WTC11 (cell line): ENCODE results near the gene RAMACL. TPM values are rescaled to one million over a fixed set of nuclear protein-coding genes. Genes with fewer than 3 reads are reported as not detected.

Source experiments
- ATAC-seq: fragments of 200-7000 bp; cut with Tn5 transposase; 2 replicates; pipeline ENCODE4 v1.10.0; 2021; ENCODE audit warnings: mild to moderate bottlenecking, moderate library complexity
- CTCF ChIA-PET: fragments of 300-600 bp; sonication (Branson Sonifier 250); formaldehyde crosslinking; loops from one replicate; lab custom pipeline; 2021; ENCODE audit warnings: antibody characterized with exemption; lab: Charles Lee
- POLR2A ChIA-PET: fragments of 350-600 bp; sonication (Branson Sonifier 250); formaldehyde crosslinking; loops from one replicate; lab custom pipeline; 2021; ENCODE audit warnings: antibody characterized with exemption; lab: Charles Lee
- DNase-seq: peaks from one replicate; pipeline ENCODE4 v3.0.0; 2021; ENCODE audit warnings: low spot score
- H3K27ac Mint-ChIP-seq: 2 replicates; pipeline ENCODE4 v1.8.0; 2021; ENCODE audit warnings: mixed read lengths
- H3K27me3 Mint-ChIP-seq: 2 replicates; pipeline ENCODE4 v1.8.0; 2021; ENCODE audit warnings: low read depth, mild to moderate bottlenecking, moderate library complexity, mixed read lengths
- H3K36me3 Mint-ChIP-seq: 2 replicates; pipeline ENCODE4 v1.8.0; 2021; ENCODE audit warnings: mixed read lengths
- H3K4me1 Mint-ChIP-seq: 2 replicates; pipeline ENCODE4 v1.8.0; 2022; ENCODE audit warnings: mixed read lengths
- H3K4me3 Mint-ChIP-seq: 2 replicates; pipeline ENCODE4 v1.8.0; 2021; ENCODE audit warnings: mild to moderate bottlenecking, moderate library complexity, mixed read lengths
- H3K9me3 Mint-ChIP-seq: 2 replicates; pipeline ENCODE4 v1.8.0; 2021; ENCODE audit warnings: mixed read lengths
- ETV6 ChIP-seq: sonication (generic); formaldehyde crosslinking; IDR thresholded peaks from 2 replicates; pipeline ENCODE4 v1.8.1; 2022; ENCODE audit warnings: mild to moderate bottlenecking, missing genetic modification reagents
- FOXJ3 ChIP-seq: sonication (generic); formaldehyde crosslinking; IDR thresholded peaks from 2 replicates; pipeline ENCODE4 v1.9.0; 2021; ENCODE audit warnings: missing genetic modification reagents, mild to moderate bottlenecking, borderline replicate concordance
- FOXK1 ChIP-seq: sonication (generic); formaldehyde crosslinking; IDR thresholded peaks from 2 replicates; pipeline ENCODE4 v1.8.0; 2022; ENCODE audit warnings: mild to moderate bottlenecking, moderate library complexity, missing genetic modification reagents
- GRHL2 ChIP-seq: fragments of 250-450 bp; sonication (Bioruptor Pico); IDR thresholded peaks from 2 replicates; pipeline ENCODE4 v1.8.0; 2022; ENCODE audit warnings: mild to moderate bottlenecking, moderate library complexity; ENCODE audit not compliant: insufficient replicate concordance, severe bottlenecking
- HMGA2 ChIP-seq: fragments of 250-450 bp; sonication (Bioruptor Pico); IDR thresholded peaks from 2 replicates; pipeline ENCODE4 v1.4.0; 2021; ENCODE audit warnings: mild to moderate bottlenecking, moderate library complexity
- NFE2L1 ChIP-seq: sonication (generic); formaldehyde crosslinking; IDR thresholded peaks from 2 replicates; pipeline ENCODE4 v1.8.1; 2023; ENCODE audit warnings: missing genetic modification reagents
- NFYB ChIP-seq: sonication (generic); formaldehyde crosslinking; conservative IDR thresholded peaks from 2 replicates; pipeline ENCODE4 v1.8.0; 2022; ENCODE audit warnings: low read depth, missing genetic modification reagents
- NR1H2 ChIP-seq: sonication (generic); formaldehyde crosslinking; IDR thresholded peaks from 2 replicates; pipeline ENCODE4 v1.9.0; 2021; ENCODE audit warnings: mild to moderate bottlenecking, moderate library complexity, missing genetic modification reagents
- OVOL2 ChIP-seq: fragments of 250-450 bp; sonication (Bioruptor Pico); IDR thresholded peaks from 2 replicates; pipeline ENCODE4 v1.9.0; 2021; ENCODE audit warnings: mild to moderate bottlenecking, borderline replicate concordance
- SMAD3 ChIP-seq: sonication (generic); formaldehyde crosslinking; IDR thresholded peaks from 2 replicates; pipeline ENCODE4 v1.8.0; 2022; ENCODE audit warnings: missing genetic modification reagents, mild to moderate bottlenecking, borderline replicate concordance
- SOX15 ChIP-seq: fragments of 250-450 bp; sonication (Bioruptor Pico); IDR thresholded peaks from 2 replicates; pipeline ENCODE4 v1.9.0; 2021; ENCODE audit warnings: mild to moderate bottlenecking
- SP1 ChIP-seq: sonication (generic); formaldehyde crosslinking; conservative IDR thresholded peaks from 2 replicates; pipeline ENCODE4 v1.8.1; 2022; ENCODE audit warnings: missing genetic modification reagents
- TEAD1 ChIP-seq: sonication (generic); formaldehyde crosslinking; IDR thresholded peaks from 2 replicates; pipeline ENCODE4 v1.8.0; 2022; ENCODE audit warnings: mild to moderate bottlenecking, missing genetic modification reagents
- ZBTB21 ChIP-seq: sonication (generic); formaldehyde crosslinking; IDR thresholded peaks from 2 replicates; pipeline ENCODE4 v1.8.1; 2023; ENCODE audit warnings: mild to moderate bottlenecking, missing genetic modification reagents, borderline replicate concordance
- ZNF396 ChIP-seq: fragments of 250-450 bp; sonication (Bioruptor Pico); IDR thresholded peaks from 2 replicates; pipeline ENCODE4 v1.8.0; 2021; ENCODE audit warnings: mild to moderate bottlenecking, moderate library complexity, borderline replicate concordance
- ZNF423 ChIP-seq: fragments of 250-450 bp; sonication (Bioruptor Pico); IDR thresholded peaks from 2 replicates; pipeline ENCODE4 v2.1.2; 2022; ENCODE audit warnings: mild to moderate bottlenecking, moderate library complexity
- total RNA-seq: library from RNA; stranded (reverse); gene quantifications from 3 replicates; pipeline ENCODE4 v1.2.3, GENCODE V29; 2021
- TF ChIP-seq, protein P1 (sequence below): sonication (generic); formaldehyde crosslinking; IDR thresholded peaks from 2 replicates; pipeline ENCODE4 v1.8.0; 2022; ENCODE audit warnings: missing genetic modification reagents
- TF ChIP-seq, protein P2 (sequence below): sonication (generic); formaldehyde crosslinking; IDR thresholded peaks from 2 replicates; pipeline ENCODE4 v1.8.1; 2023; ENCODE audit warnings: mild to moderate bottlenecking, missing genetic modification reagents
- TF ChIP-seq, protein P3 (sequence below): fragments of 200-600 bp; IDR thresholded peaks from 2 replicates; pipeline ENCODE4 v1.8.0; 2022; ENCODE audit warnings: antibody characterized with exemption
- TF ChIP-seq, protein P4 (sequence below): sonication (generic); formaldehyde crosslinking; IDR thresholded peaks from 2 replicates; pipeline ENCODE4 v1.8.0; 2022; ENCODE audit warnings: mild to moderate bottlenecking, missing genetic modification reagents
- TF ChIP-seq, protein P5 (sequence below): sonication (generic); formaldehyde crosslinking; IDR thresholded peaks from 2 replicates; pipeline ENCODE4 v1.8.0; 2022; ENCODE audit warnings: mild to moderate bottlenecking, missing genetic modification reagents
- TF ChIP-seq, protein P6 (sequence below): sonication (generic); formaldehyde crosslinking; IDR thresholded peaks from 2 replicates; pipeline ENCODE4 v1.8.0; 2023; ENCODE audit warnings: missing genetic modification reagents, mild to moderate bottlenecking, borderline replicate concordance
- TF ChIP-seq, protein P7 (sequence below): fragments of 250-450 bp; sonication (Bioruptor Pico); IDR thresholded peaks from 2 replicates; pipeline ENCODE4 v1.9.0; 2021; ENCODE audit warnings: mild to moderate bottlenecking

RAMACL gene
- total RNA-seq, 1 experiment from 2014 or later: 0.79 TPM

DNA sequence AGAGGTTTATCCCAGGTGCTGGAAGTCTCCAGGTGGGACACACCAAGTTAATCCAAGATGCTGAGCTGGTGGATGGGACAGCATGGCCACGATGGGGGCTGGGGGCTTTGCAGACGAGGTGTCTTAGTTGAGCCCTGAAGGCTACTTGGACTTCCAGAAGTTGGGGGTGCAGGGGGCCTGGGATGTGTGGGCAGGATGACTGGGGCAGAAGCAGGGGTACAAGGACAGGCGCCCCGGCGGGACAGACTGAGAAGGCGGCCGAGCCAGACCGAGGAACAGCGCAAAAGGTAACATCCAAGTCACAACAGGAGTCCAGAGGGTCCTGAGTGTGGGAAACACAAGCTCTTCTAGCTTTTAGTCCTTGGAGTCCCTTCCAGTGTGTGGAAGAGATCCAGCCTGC, 23.8 kb downstream of the RAMACL start:
- no peak overlapping the region for H3K4me3 Mint-ChIP-seq
- H3K36me3 Mint-ChIP-seq: no peaks in the 10 kb centered on the region
- DNase-seq: no peak
- H3K9me3 Mint-ChIP-seq: peaks cover 5% of the 10 kb centered on the region
- peaks cover 34% of the 10 kb centered on the region for H3K4me1 Mint-ChIP-seq
- no peak overlapping the region for H3K27ac Mint-ChIP-seq
- no peaks in the 10 kb centered on the region for H3K27me3 Mint-ChIP-seq
- CTCF ChIA-PET: no interaction called here
- TF ChIP-seq, protein P1, sequence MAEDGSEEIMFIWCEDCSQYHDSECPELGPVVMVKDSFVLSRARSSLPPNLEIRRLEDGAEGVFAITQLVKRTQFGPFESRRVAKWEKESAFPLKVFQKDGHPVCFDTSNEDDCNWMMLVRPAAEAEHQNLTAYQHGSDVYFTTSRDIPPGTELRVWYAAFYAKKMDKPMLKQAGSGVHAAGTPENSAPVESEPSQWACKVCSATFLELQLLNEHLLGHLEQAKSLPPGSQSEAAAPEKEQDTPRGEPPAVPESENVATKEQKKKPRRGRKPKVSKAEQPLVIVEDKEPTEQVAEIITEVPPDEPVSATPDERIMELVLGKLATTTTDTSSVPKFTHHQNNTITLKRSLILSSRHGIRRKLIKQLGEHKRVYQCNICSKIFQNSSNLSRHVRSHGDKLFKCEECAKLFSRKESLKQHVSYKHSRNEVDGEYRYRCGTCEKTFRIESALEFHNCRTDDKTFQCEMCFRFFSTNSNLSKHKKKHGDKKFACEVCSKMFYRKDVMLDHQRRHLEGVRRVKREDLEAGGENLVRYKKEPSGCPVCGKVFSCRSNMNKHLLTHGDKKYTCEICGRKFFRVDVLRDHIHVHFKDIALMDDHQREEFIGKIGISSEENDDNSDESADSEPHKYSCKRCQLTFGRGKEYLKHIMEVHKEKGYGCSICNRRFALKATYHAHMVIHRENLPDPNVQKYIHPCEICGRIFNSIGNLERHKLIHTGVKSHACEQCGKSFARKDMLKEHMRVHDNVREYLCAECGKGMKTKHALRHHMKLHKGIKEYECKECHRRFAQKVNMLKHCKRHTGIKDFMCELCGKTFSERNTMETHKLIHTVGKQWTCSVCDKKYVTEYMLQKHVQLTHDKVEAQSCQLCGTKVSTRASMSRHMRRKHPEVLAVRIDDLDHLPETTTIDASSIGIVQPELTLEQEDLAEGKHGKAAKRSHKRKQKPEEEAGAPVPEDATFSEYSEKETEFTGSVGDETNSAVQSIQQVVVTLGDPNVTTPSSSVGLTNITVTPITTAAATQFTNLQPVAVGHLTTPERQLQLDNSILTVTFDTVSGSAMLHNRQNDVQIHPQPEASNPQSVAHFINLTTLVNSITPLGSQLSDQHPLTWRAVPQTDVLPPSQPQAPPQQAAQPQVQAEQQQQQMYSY (CRISPR knock-in tag): no peak
- TF ChIP-seq, protein P2, sequence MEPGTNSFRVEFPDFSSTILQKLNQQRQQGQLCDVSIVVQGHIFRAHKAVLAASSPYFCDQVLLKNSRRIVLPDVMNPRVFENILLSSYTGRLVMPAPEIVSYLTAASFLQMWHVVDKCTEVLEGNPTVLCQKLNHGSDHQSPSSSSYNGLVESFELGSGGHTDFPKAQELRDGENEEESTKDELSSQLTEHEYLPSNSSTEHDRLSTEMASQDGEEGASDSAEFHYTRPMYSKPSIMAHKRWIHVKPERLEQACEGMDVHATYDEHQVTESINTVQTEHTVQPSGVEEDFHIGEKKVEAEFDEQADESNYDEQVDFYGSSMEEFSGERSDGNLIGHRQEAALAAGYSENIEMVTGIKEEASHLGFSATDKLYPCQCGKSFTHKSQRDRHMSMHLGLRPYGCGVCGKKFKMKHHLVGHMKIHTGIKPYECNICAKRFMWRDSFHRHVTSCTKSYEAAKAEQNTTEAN (CRISPR knock-in tag): no peak
- TF ChIP-seq, protein P3, sequence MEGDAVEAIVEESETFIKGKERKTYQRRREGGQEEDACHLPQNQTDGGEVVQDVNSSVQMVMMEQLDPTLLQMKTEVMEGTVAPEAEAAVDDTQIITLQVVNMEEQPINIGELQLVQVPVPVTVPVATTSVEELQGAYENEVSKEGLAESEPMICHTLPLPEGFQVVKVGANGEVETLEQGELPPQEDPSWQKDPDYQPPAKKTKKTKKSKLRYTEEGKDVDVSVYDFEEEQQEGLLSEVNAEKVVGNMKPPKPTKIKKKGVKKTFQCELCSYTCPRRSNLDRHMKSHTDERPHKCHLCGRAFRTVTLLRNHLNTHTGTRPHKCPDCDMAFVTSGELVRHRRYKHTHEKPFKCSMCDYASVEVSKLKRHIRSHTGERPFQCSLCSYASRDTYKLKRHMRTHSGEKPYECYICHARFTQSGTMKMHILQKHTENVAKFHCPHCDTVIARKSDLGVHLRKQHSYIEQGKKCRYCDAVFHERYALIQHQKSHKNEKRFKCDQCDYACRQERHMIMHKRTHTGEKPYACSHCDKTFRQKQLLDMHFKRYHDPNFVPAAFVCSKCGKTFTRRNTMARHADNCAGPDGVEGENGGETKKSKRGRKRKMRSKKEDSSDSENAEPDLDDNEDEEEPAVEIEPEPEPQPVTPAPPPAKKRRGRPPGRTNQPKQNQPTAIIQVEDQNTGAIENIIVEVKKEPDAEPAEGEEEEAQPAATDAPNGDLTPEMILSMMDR: no peak
- no peak for TF ChIP-seq NFYB (CRISPR knock-in tag)
- TF ChIP-seq SP1 (CRISPR knock-in tag): no peak
- TF ChIP-seq ZNF423 (CRISPR knock-in tag): no peak
- no peak for TF ChIP-seq ZNF396 (CRISPR knock-in tag)
- TF ChIP-seq GRHL2: no peak
- no peak for TF ChIP-seq SOX15 (CRISPR knock-in tag)
- TF ChIP-seq, protein P4, sequence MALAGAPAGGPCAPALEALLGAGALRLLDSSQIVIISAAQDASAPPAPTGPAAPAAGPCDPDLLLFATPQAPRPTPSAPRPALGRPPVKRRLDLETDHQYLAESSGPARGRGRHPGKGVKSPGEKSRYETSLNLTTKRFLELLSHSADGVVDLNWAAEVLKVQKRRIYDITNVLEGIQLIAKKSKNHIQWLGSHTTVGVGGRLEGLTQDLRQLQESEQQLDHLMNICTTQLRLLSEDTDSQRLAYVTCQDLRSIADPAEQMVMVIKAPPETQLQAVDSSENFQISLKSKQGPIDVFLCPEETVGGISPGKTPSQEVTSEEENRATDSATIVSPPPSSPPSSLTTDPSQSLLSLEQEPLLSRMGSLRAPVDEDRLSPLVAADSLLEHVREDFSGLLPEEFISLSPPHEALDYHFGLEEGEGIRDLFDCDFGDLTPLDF (CRISPR knock-in tag): no peak
- TF ChIP-seq, all 79 proteins: peak for 0
- no peak for ATAC-seq
- POLR2A ChIA-PET: no interaction called here

DNA sequence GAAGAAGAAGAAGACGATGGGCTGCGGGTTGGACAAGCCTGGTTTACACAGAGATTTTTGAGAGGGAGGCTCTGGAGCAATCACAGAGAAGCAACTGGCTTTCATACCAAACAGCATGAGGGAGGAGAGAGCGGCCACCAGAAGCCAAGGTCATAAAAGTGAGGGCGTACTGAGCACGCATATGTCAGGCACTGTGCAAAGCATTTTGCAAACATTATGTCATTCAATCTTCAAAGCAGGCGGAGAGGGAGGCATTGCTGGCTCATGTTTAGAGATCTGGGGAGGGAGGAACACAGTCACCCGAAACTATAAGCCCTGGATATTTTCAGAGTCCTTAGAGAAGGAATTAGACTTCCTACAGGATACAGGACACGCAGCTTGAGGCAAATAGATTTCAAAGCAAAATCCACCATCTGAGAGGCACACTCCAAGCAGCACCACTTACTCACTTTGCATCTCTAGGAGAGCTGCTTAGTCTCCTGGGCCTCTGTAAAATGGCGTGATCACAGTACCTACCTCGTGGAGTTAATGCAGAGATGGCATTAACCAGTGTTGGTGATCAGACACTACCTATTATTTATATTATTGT, 24.6 kb downstream of the RAMACL start:
- no peak overlapping the region for H3K27ac Mint-ChIP-seq
- no peaks in the 10 kb centered on the region for H3K27me3 Mint-ChIP-seq
- H3K4me3 Mint-ChIP-seq: no peak overlapping the region
- ChIA-PET POLR2A (no interaction called here), CTCF (no interaction called here)
- H3K36me3 Mint-ChIP-seq: no peaks in the 10 kb centered on the region
- peaks cover 35% of the 10 kb centered on the region for H3K4me1 Mint-ChIP-seq
- no peak for ATAC-seq
- peaks cover 5% of the 10 kb centered on the region for H3K9me3 Mint-ChIP-seq
- DNase-seq: no peak
- TF ChIP-seq, protein P5, sequence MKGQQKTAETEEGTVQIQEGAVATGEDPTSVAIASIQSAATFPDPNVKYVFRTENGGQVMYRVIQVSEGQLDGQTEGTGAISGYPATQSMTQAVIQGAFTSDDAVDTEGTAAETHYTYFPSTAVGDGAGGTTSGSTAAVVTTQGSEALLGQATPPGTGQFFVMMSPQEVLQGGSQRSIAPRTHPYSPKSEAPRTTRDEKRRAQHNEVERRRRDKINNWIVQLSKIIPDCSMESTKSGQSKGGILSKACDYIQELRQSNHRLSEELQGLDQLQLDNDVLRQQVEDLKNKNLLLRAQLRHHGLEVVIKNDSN (CRISPR knock-in tag): no peak
- TF ChIP-seq NR1H2 (CRISPR knock-in tag): no peak
- no peak for TF ChIP-seq TEAD1 (CRISPR knock-in tag)
- TF ChIP-seq, protein P6, sequence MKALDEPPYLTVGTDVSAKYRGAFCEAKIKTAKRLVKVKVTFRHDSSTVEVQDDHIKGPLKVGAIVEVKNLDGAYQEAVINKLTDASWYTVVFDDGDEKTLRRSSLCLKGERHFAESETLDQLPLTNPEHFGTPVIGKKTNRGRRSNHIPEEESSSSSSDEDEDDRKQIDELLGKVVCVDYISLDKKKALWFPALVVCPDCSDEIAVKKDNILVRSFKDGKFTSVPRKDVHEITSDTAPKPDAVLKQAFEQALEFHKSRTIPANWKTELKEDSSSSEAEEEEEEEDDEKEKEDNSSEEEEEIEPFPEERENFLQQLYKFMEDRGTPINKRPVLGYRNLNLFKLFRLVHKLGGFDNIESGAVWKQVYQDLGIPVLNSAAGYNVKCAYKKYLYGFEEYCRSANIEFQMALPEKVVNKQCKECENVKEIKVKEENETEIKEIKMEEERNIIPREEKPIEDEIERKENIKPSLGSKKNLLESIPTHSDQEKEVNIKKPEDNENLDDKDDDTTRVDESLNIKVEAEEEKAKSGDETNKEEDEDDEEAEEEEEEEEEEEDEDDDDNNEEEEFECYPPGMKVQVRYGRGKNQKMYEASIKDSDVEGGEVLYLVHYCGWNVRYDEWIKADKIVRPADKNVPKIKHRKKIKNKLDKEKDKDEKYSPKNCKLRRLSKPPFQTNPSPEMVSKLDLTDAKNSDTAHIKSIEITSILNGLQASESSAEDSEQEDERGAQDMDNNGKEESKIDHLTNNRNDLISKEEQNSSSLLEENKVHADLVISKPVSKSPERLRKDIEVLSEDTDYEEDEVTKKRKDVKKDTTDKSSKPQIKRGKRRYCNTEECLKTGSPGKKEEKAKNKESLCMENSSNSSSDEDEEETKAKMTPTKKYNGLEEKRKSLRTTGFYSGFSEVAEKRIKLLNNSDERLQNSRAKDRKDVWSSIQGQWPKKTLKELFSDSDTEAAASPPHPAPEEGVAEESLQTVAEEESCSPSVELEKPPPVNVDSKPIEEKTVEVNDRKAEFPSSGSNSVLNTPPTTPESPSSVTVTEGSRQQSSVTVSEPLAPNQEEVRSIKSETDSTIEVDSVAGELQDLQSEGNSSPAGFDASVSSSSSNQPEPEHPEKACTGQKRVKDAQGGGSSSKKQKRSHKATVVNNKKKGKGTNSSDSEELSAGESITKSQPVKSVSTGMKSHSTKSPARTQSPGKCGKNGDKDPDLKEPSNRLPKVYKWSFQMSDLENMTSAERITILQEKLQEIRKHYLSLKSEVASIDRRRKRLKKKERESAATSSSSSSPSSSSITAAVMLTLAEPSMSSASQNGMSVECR (CRISPR knock-in tag): no peak
- TF ChIP-seq, protein P7, sequence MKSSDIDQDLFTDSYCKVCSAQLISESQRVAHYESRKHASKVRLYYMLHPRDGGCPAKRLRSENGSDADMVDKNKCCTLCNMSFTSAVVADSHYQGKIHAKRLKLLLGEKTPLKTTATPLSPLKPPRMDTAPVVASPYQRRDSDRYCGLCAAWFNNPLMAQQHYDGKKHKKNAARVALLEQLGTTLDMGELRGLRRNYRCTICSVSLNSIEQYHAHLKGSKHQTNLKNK (CRISPR knock-in tag): no peak
- no peak for TF ChIP-seq ZBTB21
- TF ChIP-seq HMGA2: no peak
- TF ChIP-seq ETV6: no peak
- no peak for TF ChIP-seq FOXJ3 (CRISPR knock-in tag)
- no peak for TF ChIP-seq GRHL2
- TF ChIP-seq OVOL2 (CRISPR knock-in tag): no peak
- TF ChIP-seq FOXK1 (CRISPR knock-in tag): no peak
- TF ChIP-seq NFE2L1: no peak
- no peak for TF ChIP-seq SMAD3
